ENCODE measurements around the gene BMP5. TPM values are rescaled to one million over a fixed set of nuclear protein-coding genes. Genes with fewer than 3 reads are reported as not detected.

BMP5 gene
- total and polyA plus RNA-seq, 4 donors = 0.42 to 0.92 (median 0.65) TPM

- no peak for DNase-seq (ENCODE audit: low spot score)
- 73% methylated on average over 4 of the region's 4 CpGs for WGBS
- TF ChIP-seq HNF4A (conservative IDR thresholded peaks at IDR 0.05) = no peak
- no peak for TF ChIP-seq SP1 (IDR thresholded peaks at IDR 0.05)
- TF ChIP-seq RAD21 (IDR thresholded peaks at IDR 0.05) = no peak
- no peak for TF ChIP-seq EGR1 (IDR thresholded peaks at IDR 0.05; ENCODE audit: low read depth in 2 of 2)
- TF ChIP-seq RXRA (IDR thresholded peaks at IDR 0.05) = no peak
- no peak for TF ChIP-seq YY1 (IDR thresholded peaks at IDR 0.05)
- TF ChIP-seq NR2F2 (IDR thresholded peaks at IDR 0.05) = no peak
- no peak for TF ChIP-seq ATF3 (IDR thresholded peaks at IDR 0.05)
- no peak for TF ChIP-seq REST (IDR thresholded peaks at IDR 0.05)
- TF ChIP-seq FOXA1 (IDR thresholded peaks at IDR 0.05) = no peak
- TF ChIP-seq TAF1 (conservative IDR thresholded peaks at IDR 0.05) = no peak
- TF ChIP-seq JUND (IDR thresholded peaks at IDR 0.05) = no peak
- no peak for TF ChIP-seq FOXA2 (IDR thresholded peaks at IDR 0.05)
- no peak for TF ChIP-seq MAX (IDR thresholded peaks at IDR 0.05)
- no peak for TF ChIP-seq HNF4G (IDR thresholded peaks at IDR 0.05)
- no peak for TF ChIP-seq ZBTB33 (IDR thresholded peaks at IDR 0.05)
These were observed 126.5 kb downstream of the BMP5 start for GRCh38 chr6:55748880-55749279.

GRCh38 chr6:55746473-55746872 lies 128.9 kb downstream of the BMP5 start:
- H3K27me3 ChIP-seq (ENCODE audit: control insufficient read depth in 4 of 4, insufficient read depth in 4 of 4, low read length in 3 of 4) = peaks cover 0 to 3% (median 0%) of the 10 kb centered on the region in 4 donors
- H3K36me3 ChIP-seq (ENCODE audit: control insufficient read depth in 4 of 4, insufficient read depth in 3 of 4, low read depth in 1 of 4, low read length in 3 of 4) = no peaks in the 10 kb centered on the region
- no peak overlapping the region for H3K27ac ChIP-seq (ENCODE audit: low read depth in 1 of 2, low read length in 2 of 2)
- no peak overlapping the region for H3K4me3 ChIP-seq (ENCODE audit: low read depth in 1 of 3, low read length in 3 of 3)
- no peak for DNase-seq (ENCODE audit: low spot score)
- no peak overlapping the region for H3K9ac ChIP-seq (ENCODE audit: low read depth in 1 of 2, low read length in 2 of 2)
- H3K9me3 ChIP-seq (ENCODE audit: control insufficient read depth in 4 of 4, low read length in 3 of 4) = peaks cover 0 to 3% (median 0%) of the 10 kb centered on the region in 4 donors
- 59% methylated on average over 1 of the region's 1 CpG for WGBS
- H3K4me1 ChIP-seq (ENCODE audit: control insufficient read depth in 4 of 4, insufficient read depth in 4 of 4, low read length in 3 of 4) = no peaks in the 10 kb centered on the region
- TF ChIP-seq JUND (IDR thresholded peaks at IDR 0.05) = no peak
- TF ChIP-seq TAF1 (conservative IDR thresholded peaks at IDR 0.05) = no peak
- no peak for TF ChIP-seq RXRA (IDR thresholded peaks at IDR 0.05)
- TF ChIP-seq YY1 (IDR thresholded peaks at IDR 0.05) = no peak
- no peak for TF ChIP-seq SP1 (IDR thresholded peaks at IDR 0.05)
- TF ChIP-seq EGR1 (IDR thresholded peaks at IDR 0.05; ENCODE audit: low read depth in 2 of 2) = no peak
- TF ChIP-seq REST (IDR thresholded peaks at IDR 0.05) = no peak
- no peak for TF ChIP-seq NR2F2 (IDR thresholded peaks at IDR 0.05)
- TF ChIP-seq ZBTB33 (IDR thresholded peaks at IDR 0.05) = no peak
- TF ChIP-seq RAD21 (IDR thresholded peaks at IDR 0.05) = no peak

More at GRCh38 chr6:55748880-55749279, 126.5 kb downstream of the BMP5 start:
- Histone ChIP-seq H3K27me3 (ENCODE audit: control insufficient read depth in 4 of 4, insufficient read depth in 4 of 4, low read length in 3 of 4) (peaks cover 0 to 3% (median 0%) of the 10 kb centered on the region in 4 donors), H3K27ac (ENCODE audit: low read depth in 1 of 2, low read length in 2 of 2) (no peak overlapping the region), H3K36me3 (ENCODE audit: control insufficient read depth in 4 of 4, insufficient read depth in 3 of 4, low read depth in 1 of 4, low read length in 3 of 4) (no peaks in the 10 kb centered on the region), H3K9me3 (ENCODE audit: control insufficient read depth in 4 of 4, low read length in 3 of 4) (peaks cover 0 to 3% (median 0%) of the 10 kb centered on the region in 4 donors), H3K4me1 (ENCODE audit: control insufficient read depth in 4 of 4, insufficient read depth in 4 of 4, low read length in 3 of 4) (no peaks in the 10 kb centered on the region), H3K9ac (ENCODE audit: low read depth in 1 of 2, low read length in 2 of 2) (no peak overlapping the region), H3K4me3 (ENCODE audit: low read depth in 1 of 3, low read length in 3 of 3) (no peak overlapping the region)

All from liver (tissue), 9 donors.